RPMI8226 (cell line): ENCODE results near the gene ATP8A1.

ENCODE experiments used
- DNase-seq: peaks from one replicate; pipeline ENCODE4 v3.0.0-alpha.2; 2015

The ATP8A1 gene

GRCh38 chr4:42624551-42624950, 32.4 kb downstream of the ATP8A1 start:
- DNase-seq: no peak

- DNase-seq: no peak
These were observed 38.9 kb downstream of the ATP8A1 start for GRCh38 chr4:42618023-42618422.

GRCh38 chr4:42617030-42617429, 39.9 kb downstream of the ATP8A1 start:
- DNase-seq: no peak

DNA sequence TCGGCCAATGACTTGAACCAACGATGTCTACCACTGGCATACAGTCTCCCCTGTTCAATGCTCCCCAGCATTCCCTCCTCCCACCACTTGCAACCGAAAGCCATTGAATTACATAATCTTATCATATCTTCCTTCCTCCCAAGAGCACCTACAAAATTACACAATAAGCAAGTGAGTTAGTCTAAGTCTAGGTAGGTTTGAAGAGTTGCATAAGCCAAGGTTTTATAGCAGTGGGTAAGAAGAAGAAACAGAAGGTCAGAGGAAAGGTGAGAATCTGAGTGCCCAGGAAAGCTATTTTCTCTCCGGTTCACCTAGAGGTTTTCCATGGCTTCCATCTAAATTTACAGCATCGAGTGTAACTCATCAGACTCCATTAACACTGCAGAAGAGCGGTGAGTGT, 40.3 kb downstream of the ATP8A1 start:
- no peak for DNase-seq

- no peak for DNase-seq
These were observed 41.7 kb downstream of the ATP8A1 start for GRCh38 chr4:42615131-42615763.

- no peak for DNase-seq
These were observed 44.0 kb downstream of the ATP8A1 start for GRCh38 chr4:42612898-42613297.

DNA sequence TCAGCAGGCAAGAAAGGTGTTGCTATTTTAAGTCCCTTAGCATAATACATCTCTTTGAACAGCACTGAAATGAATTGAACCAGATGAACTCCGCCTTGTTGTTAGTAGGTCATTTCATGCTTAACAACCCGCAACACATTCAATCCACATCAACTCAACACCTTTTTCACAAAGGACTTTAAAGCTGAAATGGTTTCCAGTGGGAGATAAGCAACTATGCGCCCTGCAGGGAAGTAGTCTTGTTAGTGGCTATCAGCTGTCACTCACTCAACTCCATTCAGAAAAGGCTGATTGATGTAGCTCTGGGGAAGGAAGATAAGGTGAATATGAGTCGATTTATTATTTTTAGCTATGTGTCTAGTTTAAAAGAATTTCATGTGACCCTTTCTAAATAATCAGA, 46.0 kb downstream of the ATP8A1 start:
- DNase-seq: no peak

DNA sequence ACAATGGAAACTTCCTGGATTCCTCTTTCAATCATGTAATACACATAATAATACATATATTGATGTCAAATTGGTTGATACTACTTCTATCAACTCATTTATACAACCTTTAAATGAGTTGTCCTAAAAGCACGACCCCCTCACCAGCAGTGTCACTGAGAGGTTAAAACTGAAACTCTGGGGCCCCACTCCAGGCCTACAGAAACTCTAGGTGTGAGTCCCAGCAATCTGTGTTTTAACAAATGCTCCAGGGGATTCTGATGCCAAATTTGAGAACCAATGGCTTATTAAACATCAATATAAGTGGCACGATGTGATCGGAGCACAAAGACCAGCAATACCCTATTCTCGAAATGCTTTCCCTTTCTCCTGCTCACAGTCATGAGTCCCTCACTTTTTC, 47.9 kb downstream of the ATP8A1 start:
- DNase-seq: no peak

- DNase-seq: no peak
These were observed 48.4 kb downstream of the ATP8A1 start for GRCh38 chr4:42608551-42608950.

GRCh38 chr4:42607011-42607726, 49.7 kb downstream of the ATP8A1 start:
- DNase-seq: no peak

- no peak for DNase-seq
These were observed 51.6 kb downstream of the ATP8A1 start for GRCh38 chr4:42605264-42605663.

- no peak for DNase-seq
These were observed 53.0 kb downstream of the ATP8A1 start for GRCh38 chr4:42603862-42604261.

- DNase-seq: no peak
These were observed 56.3 kb downstream of the ATP8A1 start for GRCh38 chr4:42600578-42600977.

GRCh38 chr4:42596918-42597317, 60.0 kb downstream of the ATP8A1 start:
- DNase-seq: no peak

DNA sequence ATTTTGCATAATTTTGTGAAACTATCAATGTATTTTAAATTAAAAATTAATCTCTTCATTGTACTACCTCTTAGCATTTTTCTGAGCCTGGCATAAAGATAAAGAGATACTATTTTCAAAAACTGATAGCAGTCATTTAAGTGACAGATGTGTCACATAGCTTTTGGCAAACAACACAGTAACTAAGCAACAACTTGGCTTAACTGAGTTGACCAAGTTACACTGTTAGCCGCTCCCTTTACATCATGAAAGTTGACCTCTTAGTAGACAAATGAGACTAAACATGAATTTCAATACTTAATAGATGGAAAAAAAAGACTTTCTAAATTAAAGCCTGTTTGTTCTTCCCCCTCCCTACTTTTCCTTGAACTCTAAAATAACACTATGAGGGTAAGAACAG, 62.0 kb downstream of the ATP8A1 start:
- no peak for DNase-seq

GRCh38 chr4:42588909-42589308, 68.0 kb downstream of the ATP8A1 start:
- DNase-seq: no peak

GRCh38 chr4:42586775-42587174, 70.1 kb downstream of the ATP8A1 start:
- DNase-seq: no peak

GRCh38 chr4:42579903-42580302, 77.0 kb downstream of the ATP8A1 start:
- DNase-seq: no peak

DNA sequence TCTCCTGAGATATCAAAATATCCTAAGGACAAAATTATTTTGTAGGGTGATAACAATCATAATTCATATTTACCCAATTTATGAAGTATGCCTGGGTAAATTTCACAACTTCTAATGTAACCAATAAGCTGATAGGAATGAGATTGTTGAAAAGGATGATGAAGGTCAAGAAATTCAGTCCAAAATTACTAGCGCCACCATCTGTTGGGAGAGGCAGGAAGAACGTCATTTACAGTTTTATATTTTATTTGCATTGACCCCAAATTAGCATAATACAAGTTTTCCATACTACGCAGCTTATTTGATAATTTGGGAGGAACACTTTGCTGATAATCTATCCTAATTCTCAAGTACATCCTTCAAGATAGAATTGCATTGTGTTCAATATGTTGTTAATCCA, 78.7 kb downstream of the ATP8A1 start:
- DNase-seq: no peak

GRCh38 chr4:42574870-42575430, 82.0 kb downstream of the ATP8A1 start:
- no peak for DNase-seq

- DNase-seq: no peak
These were observed 83.7 kb downstream of the ATP8A1 start for GRCh38 chr4:42573249-42573648.

DNA sequence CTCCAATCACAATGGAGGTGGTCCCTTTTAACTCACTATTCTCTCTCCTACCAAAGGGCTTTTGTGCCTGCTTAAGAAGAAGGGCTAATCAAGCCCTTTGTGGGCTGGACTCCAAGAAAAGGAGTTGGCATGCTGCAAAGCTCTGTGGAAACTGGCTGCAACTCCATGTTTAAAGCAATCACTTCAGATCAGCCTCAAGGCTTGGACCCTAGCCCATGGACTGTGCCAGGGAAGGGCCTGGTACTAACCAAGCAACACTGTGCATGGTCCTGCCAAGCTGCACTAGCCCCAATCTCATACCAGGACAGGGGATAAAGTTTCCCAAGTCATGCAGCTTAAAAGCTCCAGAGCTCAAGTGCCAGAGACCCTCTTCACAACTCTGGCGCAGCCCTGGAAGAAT, 86.7 kb downstream of the ATP8A1 start:
- no peak for DNase-seq

DNA sequence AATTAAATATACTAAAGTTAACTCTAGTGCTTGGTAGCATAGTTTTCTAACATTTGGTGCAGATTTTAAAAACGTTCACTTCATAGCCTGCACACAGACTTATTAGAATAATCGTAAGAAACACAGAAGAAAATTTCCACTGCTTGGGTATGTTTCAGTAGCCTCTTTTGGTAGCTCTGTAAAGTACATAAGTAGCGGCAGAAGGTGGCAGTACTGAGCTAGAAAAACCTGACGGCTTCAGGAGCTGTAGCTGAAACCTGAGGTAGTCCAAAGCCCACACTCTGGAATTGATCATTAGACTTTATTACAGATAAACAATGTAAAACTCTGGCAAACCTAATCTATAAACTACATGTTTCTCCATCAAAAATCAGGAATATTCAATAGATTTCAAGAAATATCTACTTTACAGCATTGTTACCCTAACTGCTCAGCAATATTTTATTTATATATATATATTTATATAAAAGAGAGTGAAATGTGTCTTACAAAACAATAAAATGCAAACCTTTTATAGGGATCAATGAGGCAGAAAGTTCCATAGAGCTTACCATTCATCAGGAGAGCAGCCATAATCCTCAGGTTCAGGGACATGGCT, 88.2 kb downstream of the ATP8A1 start:
- DNase-seq: peak; percentile 65

DNA sequence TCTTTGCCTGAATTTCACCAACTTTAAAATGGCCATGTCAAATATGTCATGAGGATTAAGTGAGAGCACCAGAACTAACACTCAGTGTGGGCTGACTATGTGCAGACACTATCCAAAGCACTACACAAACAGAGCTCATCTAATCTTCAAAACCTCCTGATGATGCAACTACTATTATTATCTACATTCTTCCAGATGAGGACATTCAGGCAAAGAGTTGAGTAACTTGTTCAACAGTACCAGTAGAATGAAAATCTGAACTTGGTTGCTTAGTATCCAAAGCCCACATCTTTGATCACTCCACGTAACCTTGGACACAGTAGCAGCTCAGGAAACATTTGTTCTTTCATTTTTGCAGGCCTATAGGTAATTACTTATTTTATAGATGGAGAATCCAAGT, 90.1 kb downstream of the ATP8A1 start:
- DNase-seq: no peak
